ENCODE measurements around the gene PPA1.

The PPA1 gene

DNA sequence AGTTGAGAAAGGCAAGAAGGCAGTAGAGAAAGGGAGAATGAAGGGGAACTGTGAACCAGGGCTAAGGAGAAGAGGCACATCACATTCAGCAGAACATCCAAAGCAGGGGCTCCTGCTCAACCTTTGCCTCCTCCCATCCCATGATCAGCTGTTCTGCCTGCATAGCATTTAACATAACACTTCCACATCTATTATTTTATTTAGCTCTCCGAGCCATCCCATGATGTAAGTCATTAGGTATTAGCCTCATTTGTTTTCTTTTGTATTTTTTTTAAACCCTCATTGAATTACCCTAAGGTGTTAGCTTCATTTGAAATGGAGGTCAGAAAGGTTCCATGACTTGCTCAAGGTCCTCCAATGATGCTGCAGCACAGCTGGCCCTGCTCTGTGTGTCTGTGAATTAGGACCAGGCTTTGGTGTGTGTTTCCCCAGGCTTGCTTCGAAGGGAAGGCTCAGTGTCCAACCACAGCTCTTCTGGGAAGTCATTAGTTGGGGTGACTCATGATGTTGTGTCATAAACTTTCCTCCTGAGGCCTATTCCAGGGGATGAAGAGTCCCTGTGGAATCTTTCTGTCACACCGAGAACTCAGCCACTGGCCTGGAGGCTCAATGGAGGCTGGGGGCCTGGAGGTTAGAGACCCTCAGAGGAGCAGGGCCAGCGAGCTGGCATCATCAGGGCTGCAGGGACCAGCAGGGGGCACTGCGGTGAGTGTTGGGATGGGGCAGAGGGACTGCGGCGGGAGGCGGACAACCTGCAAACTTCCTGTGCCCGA, 34.1 kb upstream of the PPA1 start:
- Histone ChIP-seq H3K27ac (no peak overlapping the region), H3K9me3 (no peaks in the 10 kb centered on the region), H3K4me1 (ENCODE audit: control insufficient read depth in 1 of 2, insufficient read depth in 1 of 2, low read depth in 1 of 2, low read length in 1 of 2) (no peaks in the 10 kb centered on the region), H3K36me3 (no peaks in the 10 kb centered on the region), H3K27me3 (peaks cover 7% of the 10 kb centered on the region), H3K4me3 (ENCODE audit: low read depth in 1 of 2, low read length in 1 of 2) (no peak overlapping the region)
- TF ChIP-seq, protein P1, sequence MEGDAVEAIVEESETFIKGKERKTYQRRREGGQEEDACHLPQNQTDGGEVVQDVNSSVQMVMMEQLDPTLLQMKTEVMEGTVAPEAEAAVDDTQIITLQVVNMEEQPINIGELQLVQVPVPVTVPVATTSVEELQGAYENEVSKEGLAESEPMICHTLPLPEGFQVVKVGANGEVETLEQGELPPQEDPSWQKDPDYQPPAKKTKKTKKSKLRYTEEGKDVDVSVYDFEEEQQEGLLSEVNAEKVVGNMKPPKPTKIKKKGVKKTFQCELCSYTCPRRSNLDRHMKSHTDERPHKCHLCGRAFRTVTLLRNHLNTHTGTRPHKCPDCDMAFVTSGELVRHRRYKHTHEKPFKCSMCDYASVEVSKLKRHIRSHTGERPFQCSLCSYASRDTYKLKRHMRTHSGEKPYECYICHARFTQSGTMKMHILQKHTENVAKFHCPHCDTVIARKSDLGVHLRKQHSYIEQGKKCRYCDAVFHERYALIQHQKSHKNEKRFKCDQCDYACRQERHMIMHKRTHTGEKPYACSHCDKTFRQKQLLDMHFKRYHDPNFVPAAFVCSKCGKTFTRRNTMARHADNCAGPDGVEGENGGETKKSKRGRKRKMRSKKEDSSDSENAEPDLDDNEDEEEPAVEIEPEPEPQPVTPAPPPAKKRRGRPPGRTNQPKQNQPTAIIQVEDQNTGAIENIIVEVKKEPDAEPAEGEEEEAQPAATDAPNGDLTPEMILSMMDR (IDR thresholded peaks at IDR 0.05): no peak

DNA sequence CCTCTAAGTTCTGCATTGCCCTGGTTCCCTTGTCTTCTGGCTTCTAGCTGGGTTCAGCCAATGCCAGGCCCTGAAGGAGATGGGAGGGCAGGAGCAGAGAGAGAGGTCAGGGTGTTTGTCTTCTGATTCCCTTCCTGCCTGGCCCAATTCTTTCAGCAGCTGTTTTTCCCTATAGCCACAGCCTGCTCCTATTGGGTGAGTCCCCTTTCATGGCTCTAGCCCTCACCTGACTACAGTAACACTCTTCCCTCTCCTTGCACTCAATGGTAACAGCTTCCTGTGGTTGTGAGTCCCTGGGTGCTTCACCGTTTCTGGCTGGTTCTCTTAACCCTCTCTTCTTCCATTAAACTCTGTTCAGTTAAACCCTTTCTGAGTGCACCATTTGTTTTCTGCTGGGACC, 33.5 kb upstream of the PPA1 start:
- Histone ChIP-seq H3K4me1 (ENCODE audit: control insufficient read depth in 1 of 2, insufficient read depth in 1 of 2, low read depth in 1 of 2, low read length in 1 of 2) (no peaks in the 10 kb centered on the region), H3K4me3 (ENCODE audit: low read depth in 1 of 2, low read length in 1 of 2) (no peak overlapping the region), H3K27ac (no peak overlapping the region), H3K27me3 (peaks cover 7% of the 10 kb centered on the region), H3K36me3 (no peaks in the 10 kb centered on the region), H3K9me3 (no peaks in the 10 kb centered on the region)
- TF ChIP-seq, protein P1 (IDR thresholded peaks at IDR 0.05): no peak

DNA sequence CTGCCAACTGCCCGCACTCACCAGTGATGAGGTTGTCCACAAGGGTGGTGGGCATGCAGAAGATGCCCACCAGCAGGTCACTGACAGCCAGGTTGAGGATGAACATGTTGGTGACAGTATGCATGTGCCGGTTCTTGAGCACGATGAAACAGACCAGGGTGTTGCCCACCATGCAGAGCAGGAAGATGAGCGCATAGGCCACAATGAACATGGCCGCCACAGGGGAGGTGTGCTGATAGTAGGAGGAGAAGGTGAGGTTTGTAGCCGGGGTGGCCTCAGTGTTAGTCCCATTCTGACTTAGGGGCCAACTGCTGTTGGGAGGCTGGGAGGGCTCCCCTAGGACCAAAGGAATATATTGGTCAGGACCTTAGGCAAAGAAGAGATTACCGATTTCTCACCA, 32.8 kb upstream of the PPA1 start:
- Histone ChIP-seq H3K4me3 (ENCODE audit: low read depth in 1 of 2, low read length in 1 of 2) (no peak overlapping the region), H3K4me1 (ENCODE audit: control insufficient read depth in 1 of 2, insufficient read depth in 1 of 2, low read depth in 1 of 2, low read length in 1 of 2) (no peaks in the 10 kb centered on the region), H3K27ac (no peak overlapping the region), H3K27me3 (peaks cover 7% of the 10 kb centered on the region), H3K9me3 (no peaks in the 10 kb centered on the region), H3K36me3 (no peaks in the 10 kb centered on the region)
- TF ChIP-seq, protein P1 (IDR thresholded peaks at IDR 0.05): no peak

DNA sequence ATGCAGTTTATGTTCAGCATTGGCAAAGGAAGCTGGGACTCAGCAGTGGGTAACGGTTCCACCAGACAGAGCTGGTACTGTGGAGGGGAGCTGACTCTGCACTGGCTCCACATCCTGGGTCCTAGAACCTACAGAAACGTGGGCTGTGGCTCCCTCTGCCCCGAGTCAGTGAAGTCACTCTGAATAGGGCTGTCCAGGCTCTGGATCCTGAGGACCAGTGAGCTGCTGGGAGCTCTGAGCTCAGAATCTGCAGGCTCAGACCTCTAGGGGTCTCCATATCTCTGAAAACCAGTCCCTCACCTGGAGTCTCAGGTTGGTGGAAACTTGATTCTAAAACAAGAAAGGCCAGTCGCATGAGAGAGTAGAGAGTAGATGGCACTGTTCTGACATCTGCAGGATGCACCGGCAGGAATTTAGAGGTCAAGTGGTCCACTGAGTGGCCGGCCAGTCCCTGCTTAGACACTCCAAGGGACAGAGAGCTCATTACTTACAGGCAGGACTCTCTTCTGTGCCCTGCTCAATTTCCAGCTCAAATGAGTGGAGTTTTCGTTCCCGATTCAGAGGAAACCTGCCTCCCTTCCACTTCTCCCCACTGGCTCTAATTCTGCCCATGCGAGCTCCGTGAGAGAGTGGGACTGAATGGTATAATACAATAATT, 31.9 kb upstream of the PPA1 start:
- no peaks in the 10 kb centered on the region for H3K9me3 ChIP-seq
- H3K36me3 ChIP-seq: no peaks in the 10 kb centered on the region
- TF ChIP-seq, protein P1 (IDR thresholded peaks at IDR 0.05): no peak

DNA sequence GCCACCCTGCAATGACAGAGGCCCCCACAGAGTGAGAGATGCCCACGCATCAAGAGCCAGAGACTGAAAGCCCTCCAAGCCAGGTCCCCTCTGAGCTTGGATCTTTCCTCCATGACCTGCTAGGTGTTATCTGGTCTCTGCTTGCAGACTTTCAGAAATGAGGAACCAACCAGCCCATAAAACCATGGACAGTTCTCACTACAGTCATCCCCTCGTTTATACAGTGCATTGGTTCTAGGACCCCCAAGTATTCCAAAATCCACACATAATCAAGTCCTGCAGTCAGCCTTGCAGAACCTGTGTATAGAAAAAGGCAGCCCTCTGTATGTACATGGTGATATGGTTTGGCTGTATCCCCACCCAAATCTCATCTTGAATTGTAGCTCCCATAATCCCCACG, 27.5 kb upstream of the PPA1 start:
- H3K27me3 ChIP-seq: peaks cover 50% of the 10 kb centered on the region
- TF ChIP-seq, protein P1 (IDR thresholded peaks at IDR 0.05): no peak
- H3K36me3 ChIP-seq: no peaks in the 10 kb centered on the region
- peaks cover under 1 to 3% of the 10 kb centered on the region in 2 experiments for H3K4me1 ChIP-seq (ENCODE audit: control insufficient read depth in 1 of 2, insufficient read depth in 1 of 2, low read depth in 1 of 2, low read length in 1 of 2)
- no peak overlapping the region for H3K27ac ChIP-seq
- H3K9me3 ChIP-seq: no peaks in the 10 kb centered on the region
- H3K4me3 ChIP-seq (ENCODE audit: low read depth in 1 of 2, low read length in 1 of 2): no peak overlapping the region

More for the DNA sequence above, 31.9 kb upstream of the PPA1 start:
- H3K27ac ChIP-seq: no peak overlapping the region
- no peak overlapping the region for H3K4me3 ChIP-seq (ENCODE audit: low read depth in 1 of 2, low read length in 1 of 2)
- H3K4me1 ChIP-seq (ENCODE audit: control insufficient read depth in 1 of 2, insufficient read depth in 1 of 2, low read depth in 1 of 2, low read length in 1 of 2): no peaks in the 10 kb centered on the region
- peaks cover 13% of the 10 kb centered on the region for H3K27me3 ChIP-seq

All from neutrophil (primary cell).